Trophoblast cell (in vitro differentiated cells and primary cell): ENCODE results near the gene PTPN9.
"Not testable (repeated sequence)": the region's sequence is repeated elsewhere in the genome, so short reads cannot be mapped to it uniquely, and the experiment has no call there.

ENCODE experiments used
- DNase-seq, 2 donors: peaks; one replicate each; pipeline ENCODE4 v3.0.0-alpha.2; 2016
- H2AFZ ChIP-seq: 2 replicates; pipeline ENCODE4 v1.6.1; 2013; ENCODE audit warnings: low read length, moderate library complexity, mild to moderate bottlenecking; ENCODE audit not compliant: insufficient read depth, poor library complexity
- H2AK5ac ChIP-seq: 2 replicates; pipeline ENCODE4 v1.6.1; 2013; ENCODE audit warnings: mild to moderate bottlenecking, low read length
- H2BK120ac ChIP-seq: 2 replicates; pipeline ENCODE4 v1.6.1; 2013; ENCODE audit warnings: low read length, mild to moderate bottlenecking, moderate library complexity; ENCODE audit not compliant: insufficient read depth, poor library complexity
- H2BK12ac ChIP-seq: 2 replicates; pipeline ENCODE4 v1.6.1; 2013; ENCODE audit warnings: mild to moderate bottlenecking, low read length, moderate library complexity
- H2BK5ac ChIP-seq: 2 replicates; pipeline ENCODE4 v1.6.1; 2013; ENCODE audit warnings: low read length, low read depth, moderate library complexity, mild to moderate bottlenecking; ENCODE audit not compliant: poor library complexity
- H3K14ac ChIP-seq: 2 replicates; pipeline ENCODE4 v1.6.1; 2013; ENCODE audit warnings: mild to moderate bottlenecking, low read length
- H3K18ac ChIP-seq: 2 replicates; pipeline ENCODE4 v1.6.1; 2013; ENCODE audit warnings: mild to moderate bottlenecking, low read length
- H3K23ac ChIP-seq: 2 replicates; pipeline ENCODE4 v1.6.1; 2013; ENCODE audit warnings: low read length
- H3K27ac ChIP-seq: 2 replicates; pipeline ENCODE4 v1.5.1; 2013; ENCODE audit warnings: low read depth, mild to moderate bottlenecking, inconsistent platforms, low read length, moderate library complexity
- H3K27me3 ChIP-seq: 2 replicates; pipeline ENCODE4 v1.6.1; 2013; ENCODE audit warnings: inconsistent platforms, mild to moderate bottlenecking, low read length, moderate library complexity; ENCODE audit not compliant: insufficient read depth
- H3K36me3 ChIP-seq, 2 experiments: 1 replicate in 1 of 2; 2 replicates in 1 of 2; pipeline ENCODE4 v1.6.1; 2013; ENCODE audit warnings: low read length in 2 of 2, mild to moderate bottlenecking in 2 of 2, moderate library complexity in 1 of 2; ENCODE audit not compliant: insufficient read depth in 2 of 2, control insufficient read depth in 1 of 2
- H3K4ac ChIP-seq: 2 replicates; pipeline ENCODE4 v1.6.1; 2013; ENCODE audit warnings: low read depth, mild to moderate bottlenecking, low read length, moderate library complexity
- H3K4me1 ChIP-seq, 2 experiments: 1 replicate in 1 of 2; 2 replicates in 1 of 2; pipeline ENCODE4 v1.6.1; 2013; ENCODE audit warnings: low read length in 2 of 2, mild to moderate bottlenecking in 2 of 2, moderate library complexity in 1 of 2; ENCODE audit not compliant: insufficient read depth in 2 of 2, control insufficient read depth in 1 of 2
- H3K4me2 ChIP-seq: 2 replicates; pipeline ENCODE4 v1.6.1; 2013; ENCODE audit warnings: inconsistent platforms, mild to moderate bottlenecking, low read length, moderate library complexity
- H3K4me3 ChIP-seq: 2 replicates; pipeline ENCODE4 v1.5.1; 2013; ENCODE audit warnings: mild to moderate bottlenecking, low read depth, low read length, inconsistent platforms
- H3K79me1 ChIP-seq: one replicate; pipeline ENCODE4 v1.6.1; 2013; ENCODE audit warnings: low read length
- H3K79me2 ChIP-seq: 2 replicates; pipeline ENCODE4 v1.6.1; 2013; ENCODE audit warnings: low read length, mild to moderate bottlenecking; ENCODE audit not compliant: control insufficient read depth, insufficient read depth, poor library complexity
- H3K9ac ChIP-seq: 2 replicates; pipeline ENCODE4 v1.6.1; 2013; ENCODE audit warnings: mild to moderate bottlenecking, low read length
- H3K9me3 ChIP-seq: 2 replicates; pipeline ENCODE4 v1.6.1; 2013; ENCODE audit warnings: low read depth, mild to moderate bottlenecking, control low read depth, inconsistent platforms, low read length; ENCODE audit not compliant: insufficient read depth
- H4K12ac ChIP-seq: 2 replicates; pipeline ENCODE4 v1.6.1; 2013; ENCODE audit warnings: low read depth, mild to moderate bottlenecking, low read length, moderate library complexity
- H4K8ac ChIP-seq: 2 replicates; pipeline ENCODE4 v1.6.1; 2013; ENCODE audit warnings: low read depth, mild to moderate bottlenecking, low read length, moderate library complexity
- H4K91ac ChIP-seq: one replicate; pipeline ENCODE4 v1.6.1; 2013; ENCODE audit warnings: low read depth, mild to moderate bottlenecking, low read length, moderate library complexity
- WGBS: extraction: QIAGEN DNeasy Blood & Tissue Kit; methylation state at CpG from one replicate; pipeline ENCODE4 v1.1.7; 2013; ENCODE audit warnings: missing lambda C conversion rate; ENCODE audit not compliant: insufficient read length, insufficient coverage; ENCODE audit errors: extremely low coverage; 5-methylcytosine and 5-hydroxymethylcytosine counted together

PTPN9 gene

GRCh38 chr15:75565062-75565970 is 13.8 kb downstream of the PTPN9 start:
- Histone ChIP-seq H3K9ac (no peak overlapping the region), H3K4me1 (no peaks in the 10 kb centered on the region), H2BK12ac (no peak overlapping the region), H4K8ac (no peak overlapping the region), H3K23ac (no peak overlapping the region), H2BK5ac (no peak overlapping the region), H4K91ac (no peak overlapping the region), H3K4ac (no peak overlapping the region), H2BK120ac (no peak overlapping the region), H3K79me1 (no peaks in the 10 kb centered on the region), H3K18ac (no peak overlapping the region), H3K79me2 (no peaks in the 10 kb centered on the region), H3K27me3 (no peaks in the 10 kb centered on the region), H3K4me3 (no peak overlapping the region), H3K36me3 (peaks cover 0 to 3% of the 10 kb centered on the region in 2 experiments), H3K9me3 (no peaks in the 10 kb centered on the region), H4K12ac (no peak overlapping the region), H2AFZ (no peak overlapping the region), H2AK5ac (no peak overlapping the region), H3K14ac (no peak overlapping the region), H3K27ac (no peak overlapping the region), H3K4me2 (no peak overlapping the region)
- peak; percentile 70 to 96 for DNase-seq
- WGBS, result no CpG with 5 or more reads among the region's 3 CpGs

GRCh38 chr15:75561888-75562287 is 17.2 kb downstream of the PTPN9 start:
- Histone ChIP-seq H3K9me3 (no peaks in the 10 kb centered on the region), H4K91ac (no peak overlapping the region), H4K12ac (no peak overlapping the region), H2BK5ac (no peak overlapping the region), H3K4me2 (no peak overlapping the region), H3K27me3 (no peaks in the 10 kb centered on the region), H3K4me3 (no peak overlapping the region), H4K8ac (no peak overlapping the region), H3K79me1 (no peaks in the 10 kb centered on the region), H3K4me1 (no peaks in the 10 kb centered on the region), H3K9ac (no peak overlapping the region), H3K14ac (no peak overlapping the region), H2AK5ac (no peak overlapping the region), H2BK12ac (no peak overlapping the region), H2AFZ (no peak overlapping the region), H3K18ac (no peak overlapping the region), H3K23ac (no peak overlapping the region), H3K36me3 (peaks cover 2 to 5% of the 10 kb centered on the region in 2 experiments), H3K4ac (no peak overlapping the region), H3K27ac (no peak overlapping the region), H3K79me2 (no peaks in the 10 kb centered on the region), H2BK120ac (no peak overlapping the region)
- DNase-seq, result no peak
- WGBS, result no CpG with 5 or more reads among the region's 5 CpGs

GRCh38 chr15:75559360-75559759 is 19.8 kb downstream of the PTPN9 start:
- not testable (repeated sequence) for H3K18ac ChIP-seq, H3K4me1 ChIP-seq, H3K36me3 ChIP-seq, H2AK5ac ChIP-seq, H2BK5ac ChIP-seq, H4K8ac ChIP-seq, H3K14ac ChIP-seq, H2BK12ac ChIP-seq, H4K91ac ChIP-seq, H2AFZ ChIP-seq, H4K12ac ChIP-seq, H3K4me2 ChIP-seq, H3K79me2 ChIP-seq, H2BK120ac ChIP-seq, H3K23ac ChIP-seq, H3K9me3 ChIP-seq, H3K79me1 ChIP-seq, H3K27me3 ChIP-seq, DNase-seq, H3K4ac ChIP-seq, H3K9ac ChIP-seq, H3K4me3 ChIP-seq, H3K27ac ChIP-seq
- WGBS, result no CpG with 5 or more reads among the region's 6 CpGs

GRCh38 chr15:75558955-75559354 is 20.2 kb downstream of the PTPN9 start:
- H2BK12ac ChIP-seq, H3K14ac ChIP-seq, H2AFZ ChIP-seq, H3K4ac ChIP-seq, H3K4me3 ChIP-seq, H2BK5ac ChIP-seq, H3K27ac ChIP-seq, DNase-seq, H3K27me3 ChIP-seq, H4K91ac ChIP-seq, H3K36me3 ChIP-seq, H4K12ac ChIP-seq, H3K4me1 ChIP-seq, H3K4me2 ChIP-seq, H3K79me2 ChIP-seq, H3K9me3 ChIP-seq, H3K9ac ChIP-seq, H2AK5ac ChIP-seq, H3K79me1 ChIP-seq, H2BK120ac ChIP-seq, H3K23ac ChIP-seq, H3K18ac ChIP-seq, H4K8ac ChIP-seq: not testable (repeated sequence)
- WGBS, result no CpG with 5 or more reads among the region's 28 CpGs
